NCI-H82 treated with DMSO at 0.1 percent for 48 hours (cell line): ENCODE data around the gene CPTP.

Experiments used
- DNase-seq: peaks from one replicate; lab custom pipeline; 2025; ENCODE audit not compliant: unreplicated experiment; lab: John Stamatoyannopoulos, UW

Gene CPTP

DNA sequence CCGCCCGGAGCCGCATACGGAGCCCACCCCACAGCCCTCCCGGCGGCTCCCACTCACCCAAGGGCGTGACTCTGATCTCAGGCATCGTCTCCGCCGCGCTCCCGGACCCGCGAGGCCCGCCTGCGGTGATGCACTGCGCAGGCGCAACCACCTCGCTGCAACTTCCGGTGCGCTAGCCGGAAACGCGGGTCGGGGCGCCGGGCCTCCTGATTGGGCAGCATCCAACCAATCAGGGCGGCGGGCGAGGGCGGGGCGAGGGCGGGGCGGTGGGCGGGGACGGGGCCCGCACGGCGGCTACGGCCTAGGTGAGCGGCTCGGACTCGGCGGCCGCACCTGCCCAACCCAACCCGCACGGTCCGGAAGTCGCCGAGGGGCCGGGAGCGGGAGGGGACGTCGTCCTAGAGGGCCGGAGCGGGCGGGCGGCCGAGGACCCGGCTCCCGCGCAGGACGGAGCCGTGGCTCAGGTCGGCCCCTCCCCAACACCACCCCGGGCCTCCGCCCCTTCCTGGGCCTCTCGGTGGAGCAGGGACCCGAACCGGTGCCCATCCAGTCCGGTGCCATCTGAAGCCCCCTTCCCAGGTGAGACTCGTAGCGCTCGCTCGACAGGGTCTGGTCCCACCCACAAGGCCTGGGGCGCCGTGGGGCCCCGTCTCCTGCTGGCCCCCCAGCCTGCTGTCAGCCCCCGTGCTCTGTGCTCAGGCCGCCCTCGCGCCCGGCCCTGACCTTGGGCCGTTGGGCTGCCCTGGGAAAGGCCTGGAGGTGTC, at the start of gene CPTP, which contains the start of gene INTS11:
Gene CPTP (plus strand): TSS at position 279 of the 764 bp plus-strand sequence. CDS start 2,109 bp downstream, outside the sequence.
Gene INTS11 (minus strand): TSS at position 137 of the 764 bp plus-strand sequence. CDS start 52 bp downstream, at position 85.
- peak; percentile 52 for DNase-seq

DNA sequence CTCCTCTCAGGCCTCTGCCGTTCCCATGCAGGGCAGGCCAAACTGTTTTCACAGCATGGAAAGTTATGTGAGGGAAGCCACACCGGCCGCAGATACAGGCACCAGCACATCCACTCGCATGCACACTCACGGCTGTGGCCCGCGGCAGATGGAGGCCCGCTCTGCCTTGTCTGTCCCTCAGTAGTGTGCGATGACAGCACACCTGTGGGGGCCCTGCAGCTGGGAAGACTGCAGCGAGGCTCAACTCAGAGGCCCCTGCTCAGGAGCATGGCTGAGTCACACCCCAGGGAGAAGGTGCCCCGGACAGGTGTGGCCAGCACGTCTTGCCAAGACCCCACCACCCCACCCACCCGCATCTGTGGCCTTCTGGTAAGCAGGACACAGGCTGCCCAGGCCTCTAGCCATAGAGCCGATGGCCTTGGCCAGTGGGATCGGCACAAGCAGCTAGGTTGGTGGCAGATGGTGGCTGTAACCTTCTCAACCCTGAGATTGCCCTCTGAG, 49.6 kb upstream of the CPTP start:
- DNase-seq, result no peak

DNA sequence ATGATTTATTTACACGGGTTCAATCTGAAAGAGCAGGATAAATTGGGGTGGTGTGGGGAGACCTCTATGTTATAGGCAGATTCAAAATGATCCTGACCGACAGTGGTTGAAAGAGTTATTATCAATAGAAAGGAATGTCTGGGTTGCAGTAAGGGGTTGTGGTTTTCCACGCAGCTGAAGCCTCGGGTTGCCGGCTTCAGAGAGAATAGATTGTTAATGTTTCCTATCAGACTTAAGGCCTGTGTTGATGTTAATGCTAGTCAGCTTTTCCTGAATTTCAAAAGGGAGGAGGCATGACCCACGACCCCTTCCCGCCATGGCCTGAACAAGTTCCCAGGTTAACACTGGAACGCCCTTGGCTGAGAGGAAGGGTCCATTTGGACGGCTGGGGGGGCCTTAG, 48.8 kb upstream of the CPTP start:
- no peak for DNase-seq

DNA sequence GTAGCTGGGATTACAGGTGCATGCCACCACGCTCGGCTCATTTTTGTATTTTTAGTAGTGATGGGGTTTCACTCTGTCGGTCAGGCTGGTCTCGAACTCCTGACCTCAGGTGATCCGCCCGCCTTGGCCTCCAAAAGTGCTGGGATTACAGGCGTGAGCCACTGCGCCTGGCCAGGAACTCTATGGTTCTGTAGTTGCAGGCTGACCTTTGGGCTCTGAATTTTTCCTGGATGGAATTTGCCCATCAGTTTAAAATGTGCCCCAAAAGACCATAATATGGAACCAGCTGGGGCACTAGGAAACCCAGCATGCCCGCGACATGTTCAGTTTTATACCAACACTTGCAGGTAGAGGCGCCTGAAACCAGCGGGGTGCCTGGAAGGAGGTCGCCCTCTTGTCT, 46.0 kb upstream of the CPTP start:
- no peak for DNase-seq

DNA sequence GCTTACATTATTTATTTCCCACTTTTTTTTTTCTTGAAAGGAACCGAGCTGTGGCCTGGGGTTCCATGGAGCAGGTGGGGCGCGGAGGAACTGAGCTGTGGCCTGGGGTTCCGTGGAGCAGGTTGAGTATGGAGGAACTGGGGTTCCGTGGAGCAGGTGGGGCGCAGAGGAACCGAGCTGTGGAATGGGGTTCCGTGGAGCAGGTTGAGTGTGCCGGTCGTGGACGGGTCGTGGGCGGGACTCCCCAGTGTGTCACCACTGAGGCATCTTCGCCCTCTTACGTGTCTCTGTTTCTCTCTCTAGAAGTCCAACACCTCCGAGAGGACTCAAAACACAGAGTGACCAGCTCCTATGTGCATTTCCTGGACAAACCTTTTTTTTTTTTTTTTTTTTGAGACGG, 45.6 kb upstream of the CPTP start:
- DNase-seq, result no peak

DNA sequence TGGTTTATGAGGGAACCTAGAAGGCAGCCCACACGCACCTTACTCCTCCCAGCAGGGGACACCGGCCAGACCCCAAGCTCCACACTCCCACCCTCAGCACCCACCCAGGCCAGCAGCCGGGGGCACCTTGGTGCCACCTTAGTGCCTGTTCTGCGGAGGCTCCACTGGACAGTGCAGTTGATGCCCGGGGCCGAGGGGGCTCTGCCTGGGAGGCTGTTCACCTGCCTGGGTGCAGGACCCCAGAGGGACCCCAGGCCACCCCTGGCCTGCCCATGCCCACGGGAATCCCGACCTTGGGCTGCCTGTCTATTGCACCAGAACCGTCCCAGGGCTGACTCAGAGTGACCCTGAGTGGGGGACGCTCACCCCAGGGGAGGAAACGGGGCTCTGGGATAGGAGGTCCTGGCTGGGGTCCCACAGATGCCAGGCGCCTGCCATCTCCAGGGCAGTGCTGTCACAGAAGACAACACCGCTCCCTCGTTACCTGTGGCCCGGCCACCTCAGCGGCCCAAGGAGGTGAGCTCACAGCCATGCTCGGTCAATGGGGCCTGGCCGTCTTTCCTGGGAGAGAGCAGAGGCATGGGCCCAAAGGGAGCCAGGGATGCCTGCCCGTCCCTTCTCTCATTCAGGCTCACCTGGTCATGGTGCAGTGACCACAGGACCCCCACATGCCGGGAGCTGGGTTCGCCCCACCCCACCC, 43.7 kb upstream of the CPTP start:
- DNase-seq, result no peak

DNA sequence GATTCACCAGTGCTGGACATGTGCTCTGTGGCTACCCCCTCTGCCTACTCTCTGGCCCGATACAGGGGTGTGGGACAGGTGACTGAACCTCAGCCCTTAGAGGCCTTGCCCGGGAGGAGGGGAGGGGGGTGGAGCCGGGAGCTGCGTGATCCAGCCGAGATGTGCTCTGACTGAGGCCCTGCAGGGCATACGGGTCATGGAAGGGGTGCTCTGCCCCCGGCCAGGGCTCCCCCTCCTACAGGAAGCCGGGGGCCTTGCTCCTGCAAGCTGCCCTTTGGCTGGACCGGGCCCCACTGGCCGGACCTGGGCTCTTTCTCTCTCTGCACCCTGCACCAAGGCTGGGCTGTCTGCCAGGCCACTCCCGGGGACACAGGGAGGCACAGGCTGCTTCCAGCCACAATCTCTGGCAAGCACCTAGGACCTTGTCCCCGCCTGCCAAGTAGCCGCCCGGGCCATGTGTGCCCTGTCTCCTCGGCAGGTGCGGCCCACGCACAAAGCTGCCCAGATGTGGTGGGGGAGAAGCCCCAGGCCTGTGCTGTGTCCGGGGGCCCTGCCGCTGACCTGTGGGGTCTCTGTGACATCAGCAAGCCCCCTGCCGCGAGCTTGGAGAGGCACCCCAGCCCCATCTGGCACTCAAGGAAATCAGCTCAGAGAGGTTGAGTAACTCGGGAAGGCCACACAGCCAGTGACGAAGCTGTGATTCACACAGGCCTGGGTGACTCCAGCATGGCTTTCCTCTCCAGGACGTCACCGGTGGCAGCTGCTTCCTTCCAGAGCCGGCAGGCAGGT, 42.9 kb upstream of the CPTP start:
- DNase-seq, result no peak

DNA sequence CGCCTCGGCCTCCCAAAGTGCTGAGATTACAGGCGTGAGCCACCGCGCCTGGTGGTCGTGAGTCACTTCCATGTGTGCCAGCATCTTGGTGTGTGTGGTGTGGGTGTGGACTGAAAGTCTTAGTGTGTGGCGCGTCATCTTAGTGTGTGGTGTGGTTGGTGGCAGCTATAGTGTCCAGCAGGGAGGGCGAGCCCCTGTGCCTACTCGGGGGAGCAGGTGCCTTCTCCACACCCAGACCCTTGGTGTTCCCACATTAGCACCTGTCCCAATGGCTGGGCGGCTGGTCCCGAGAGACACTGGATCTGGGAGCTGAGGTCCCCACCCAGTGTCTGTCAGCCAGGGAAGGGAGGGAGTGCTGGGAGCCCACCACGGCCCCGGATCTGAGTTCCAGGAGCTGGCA, 41.6 kb upstream of the CPTP start:
- no peak for DNase-seq

DNA sequence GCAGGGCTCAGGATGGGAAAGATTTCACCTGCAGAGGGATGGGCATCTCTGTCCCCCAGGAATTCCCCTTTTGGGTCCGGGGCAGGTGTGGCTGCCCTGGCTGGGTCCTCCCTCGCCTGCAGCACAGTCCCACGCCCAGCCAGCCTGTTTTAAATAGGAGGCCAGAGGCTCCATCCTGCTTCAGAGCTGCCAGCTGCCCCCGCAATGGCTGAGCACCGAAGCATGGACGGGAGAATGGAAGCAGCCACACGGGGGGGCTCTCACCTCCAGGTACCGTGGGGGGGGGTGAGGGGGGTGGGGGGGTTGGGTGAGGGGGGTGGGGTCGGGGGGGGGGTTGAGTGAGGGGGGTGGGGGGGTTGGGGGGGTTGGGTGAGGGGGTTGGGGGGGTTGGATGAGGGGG, 40.8 kb upstream of the CPTP start:
- DNase-seq, result no peak

DNA sequence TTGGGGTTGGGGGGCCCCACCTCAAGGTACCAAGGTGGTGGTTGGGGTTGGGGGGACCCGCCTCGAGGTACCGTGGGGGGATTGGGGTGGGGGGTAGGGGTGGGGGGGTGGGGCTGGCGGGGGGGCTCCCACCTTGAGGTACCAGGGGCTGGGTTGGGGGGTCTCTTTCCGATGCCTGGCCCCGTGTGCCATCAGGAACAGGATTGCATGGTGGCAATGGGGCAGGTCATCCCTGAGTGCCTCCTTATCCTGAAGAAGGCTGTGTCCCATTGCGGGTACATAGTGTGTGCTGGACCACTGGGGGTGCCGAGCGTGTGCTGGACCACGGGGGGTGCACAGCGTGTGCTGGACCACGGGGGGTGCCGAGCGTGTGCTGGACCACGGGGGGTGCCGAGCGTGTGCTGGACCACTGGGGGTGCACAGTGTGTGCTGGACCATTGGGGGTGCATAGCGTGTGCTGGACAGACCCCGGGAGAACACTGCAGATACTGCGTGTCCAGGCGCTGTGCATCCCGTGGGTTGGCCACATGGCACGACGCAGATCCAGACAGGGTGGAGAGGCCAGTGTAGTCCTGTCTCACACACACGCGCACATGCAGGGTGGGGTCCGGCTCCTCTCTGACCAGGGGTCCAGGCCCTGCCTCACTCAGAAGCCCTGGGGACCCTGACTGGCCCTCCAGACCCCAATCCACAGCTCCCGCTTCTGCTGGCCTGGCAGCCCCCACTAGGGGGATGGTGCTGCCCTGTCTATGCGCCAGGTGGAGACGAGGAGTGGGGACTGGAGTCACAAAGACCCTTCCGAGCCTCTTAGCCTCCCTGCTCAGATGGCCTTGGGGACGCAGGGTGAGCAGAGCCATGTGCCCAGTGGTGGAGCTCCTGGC, 40.1 kb upstream of the CPTP start:
- no peak for DNase-seq

DNA sequence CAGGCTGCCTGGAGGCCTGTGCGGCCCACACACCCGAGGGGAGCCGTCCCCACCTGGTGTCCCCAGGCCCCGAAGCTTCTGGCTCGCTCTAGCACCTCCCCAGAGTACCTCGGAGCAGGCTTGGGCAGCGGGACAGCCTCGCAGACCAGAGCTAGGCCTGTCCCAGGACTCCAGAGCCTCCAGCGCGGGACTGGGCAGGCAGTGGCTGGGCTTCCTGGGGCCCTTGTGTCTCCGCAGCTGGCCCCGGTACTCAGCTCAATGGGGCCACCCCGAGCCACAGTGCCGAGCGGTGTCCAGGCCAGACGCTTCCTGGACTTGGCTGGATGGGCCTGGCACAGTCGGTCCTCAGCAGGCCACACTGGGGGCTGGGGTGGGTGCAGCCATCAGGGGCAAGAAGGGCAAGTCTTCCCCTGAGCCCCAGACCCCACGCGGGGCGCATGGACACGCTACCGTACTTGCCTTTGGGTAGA, 39.5 kb upstream of the CPTP start:
- DNase-seq, result no peak

DNA sequence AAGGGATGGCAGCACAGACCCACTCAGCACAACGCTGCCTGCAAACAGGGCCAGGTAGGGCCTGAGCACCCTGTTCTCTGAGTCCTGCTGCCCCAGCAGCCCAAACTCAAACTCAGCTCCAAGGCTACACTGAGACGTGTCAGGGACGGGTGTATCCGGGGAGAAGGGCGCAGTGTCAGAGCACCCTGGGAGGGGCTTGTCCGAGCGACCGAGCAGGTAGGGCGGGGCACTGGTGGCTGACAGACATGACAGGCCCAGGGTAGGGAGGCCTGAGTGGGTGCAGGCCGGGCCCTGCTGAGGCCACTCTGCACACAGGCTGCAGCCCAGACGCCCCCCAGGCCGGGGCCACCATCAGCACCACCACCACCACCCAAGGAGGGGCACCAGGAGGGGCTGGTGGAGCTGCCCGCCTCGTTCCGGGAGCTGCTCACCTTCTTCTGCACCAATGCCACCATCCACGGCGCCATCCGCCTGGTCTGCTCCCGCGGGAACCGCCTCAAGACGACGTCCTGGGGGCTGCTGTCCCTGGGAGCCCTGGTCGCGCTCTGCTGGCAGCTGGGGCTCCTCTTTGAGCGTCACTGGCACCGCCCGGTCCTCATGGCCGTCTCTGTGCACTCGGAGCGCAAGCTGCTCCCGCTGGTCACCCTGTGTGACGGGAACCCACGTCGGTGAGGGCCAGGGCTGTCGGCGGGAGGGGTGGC, 38.8 kb upstream of the CPTP start:
- no peak for DNase-seq

DNA sequence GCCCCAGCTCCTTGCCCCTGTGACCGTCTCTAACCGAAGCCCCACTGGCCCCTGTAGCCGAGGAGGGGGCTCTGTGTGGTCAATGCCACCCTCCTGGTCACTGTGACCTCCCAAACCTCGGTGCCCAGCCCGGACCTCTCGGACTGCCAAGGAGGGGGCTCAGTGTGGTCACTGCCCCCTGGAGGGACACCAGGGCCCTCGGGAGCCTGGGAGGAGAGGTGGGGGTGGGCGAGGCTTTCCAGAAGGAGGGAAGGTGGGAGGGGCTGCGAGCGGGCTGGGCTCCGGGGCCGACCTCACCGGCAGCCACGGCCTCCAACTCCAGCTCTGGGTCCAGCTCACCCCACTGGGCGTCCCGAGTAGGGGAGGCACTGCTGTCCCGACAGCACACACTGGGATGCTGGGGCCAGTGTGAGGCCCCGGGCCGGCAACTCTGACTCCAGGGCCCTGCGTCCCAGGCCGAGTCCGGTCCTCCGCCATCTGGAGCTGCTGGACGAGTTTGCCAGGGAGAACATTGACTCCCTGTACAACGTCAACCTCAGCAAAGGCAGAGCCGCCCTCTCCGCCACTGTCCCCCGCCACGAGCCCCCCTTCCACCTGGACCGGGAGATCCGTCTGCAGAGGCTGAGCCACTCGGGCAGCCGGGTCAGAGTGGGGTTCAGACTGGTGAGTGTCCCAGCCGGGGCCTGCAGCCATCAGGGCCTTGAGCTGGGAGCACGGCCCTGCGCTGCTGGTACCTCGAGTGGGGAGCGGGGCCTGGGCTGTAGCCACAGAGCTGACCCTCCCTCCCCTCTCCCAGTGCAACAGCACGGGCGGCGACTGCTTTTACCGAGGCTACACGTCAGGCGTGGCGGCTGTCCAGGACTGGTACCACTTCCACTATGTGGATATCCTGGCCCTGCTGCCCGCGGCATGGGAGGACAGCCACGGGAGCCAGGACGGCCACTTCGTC, 38.0 kb upstream of the CPTP start:
- no peak for DNase-seq

DNA sequence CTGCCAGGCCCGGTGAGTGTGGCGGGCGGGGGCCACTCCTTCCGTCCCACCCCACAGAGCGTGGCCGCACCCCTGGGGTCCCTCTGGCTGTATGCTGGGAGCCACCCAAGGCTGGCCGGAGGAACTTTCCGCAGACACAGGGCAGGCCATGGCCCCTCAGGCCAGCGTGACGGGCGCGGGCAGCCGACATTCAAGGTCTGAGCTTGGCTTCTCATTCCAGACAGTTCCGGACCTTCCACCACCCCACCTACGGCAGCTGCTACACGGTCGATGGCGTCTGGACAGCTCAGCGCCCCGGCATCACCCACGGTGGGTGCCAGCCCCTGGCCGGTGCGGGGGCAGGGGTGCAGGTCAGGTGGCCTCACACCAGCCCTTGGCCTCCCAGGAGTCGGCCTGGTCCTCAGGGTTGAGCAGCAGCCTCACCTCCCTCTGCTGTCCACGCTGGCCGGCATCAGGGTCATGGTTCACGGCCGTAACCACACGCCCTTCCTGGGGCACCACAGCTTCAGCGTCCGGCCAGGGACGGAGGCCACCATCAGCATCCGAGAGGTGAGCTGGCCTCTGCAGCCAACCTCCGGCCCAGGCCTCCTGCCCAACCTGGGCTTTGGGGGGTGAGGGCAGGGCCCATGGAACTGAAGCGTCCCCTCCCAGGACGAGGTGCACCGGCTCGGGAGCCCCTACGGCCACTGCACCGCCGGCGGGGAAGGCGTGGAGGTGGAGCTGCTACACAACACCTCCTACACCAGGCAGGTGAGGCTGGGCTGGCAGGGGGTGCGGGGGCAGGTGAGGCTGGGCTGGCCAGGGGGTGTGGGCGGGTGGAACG, 37.1 kb upstream of the CPTP start:
- no peak for DNase-seq

DNA sequence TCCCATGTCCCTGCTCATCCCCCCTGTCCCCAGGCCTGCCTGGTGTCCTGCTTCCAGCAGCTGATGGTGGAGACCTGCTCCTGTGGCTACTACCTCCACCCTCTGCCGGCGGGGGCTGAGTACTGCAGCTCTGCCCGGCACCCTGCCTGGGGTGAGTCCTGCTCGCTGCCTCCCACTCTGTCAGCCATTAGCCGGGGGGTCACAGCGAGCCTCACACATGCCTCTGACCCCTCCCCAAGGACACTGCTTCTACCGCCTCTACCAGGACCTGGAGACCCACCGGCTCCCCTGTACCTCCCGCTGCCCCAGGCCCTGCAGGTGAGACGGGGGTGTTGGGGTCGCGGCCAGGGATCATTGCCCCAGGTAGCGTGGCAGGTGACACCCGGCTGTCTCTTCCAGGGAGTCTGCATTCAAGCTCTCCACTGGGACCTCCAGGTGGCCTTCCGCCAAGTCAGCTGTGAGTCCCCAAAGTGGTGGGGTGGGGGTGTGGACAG, 34.3 kb upstream of the CPTP start:
- peak; percentile 21 for DNase-seq

DNA sequence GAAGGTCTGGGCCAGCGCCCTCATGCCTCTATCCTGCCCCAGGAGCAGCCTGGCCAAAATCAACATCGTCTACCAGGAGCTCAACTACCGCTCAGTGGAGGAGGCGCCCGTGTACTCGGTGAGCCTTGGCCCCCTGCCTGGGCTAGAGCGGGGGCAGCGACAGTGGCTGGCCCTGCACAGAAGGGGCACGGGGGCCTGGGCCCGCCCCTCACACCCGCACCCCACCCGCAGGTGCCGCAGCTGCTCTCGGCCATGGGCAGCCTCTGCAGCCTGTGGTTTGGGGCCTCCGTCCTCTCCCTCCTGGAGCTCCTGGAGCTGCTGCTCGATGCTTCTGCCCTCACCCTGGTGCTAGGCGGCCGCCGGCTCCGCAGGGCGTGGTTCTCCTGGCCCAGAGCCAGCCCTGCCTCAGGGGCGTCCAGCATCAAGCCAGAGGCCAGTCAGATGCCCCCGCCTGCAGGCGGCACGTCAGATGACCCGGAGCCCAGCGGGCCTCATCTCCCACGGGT, 33.5 kb upstream of the CPTP start:
- DNase-seq, result no peak
